Loucy (cell line): ENCODE data around the gene HK1.

Experiments used
- H2AFZ ChIP-seq: fragments of 200-600 bp; sonication (generic); 2 replicates; pipeline ENCODE4 v1.6.0; 2016; ENCODE audit warnings: antibody characterized with exemption, mild to moderate bottlenecking, low read length, moderate library complexity
- H3F3A ChIP-seq: fragments of 200-600 bp; 2 replicates; pipeline ENCODE4 v1.6.0; 2016; ENCODE audit warnings: antibody characterized with exemption, low read depth, mild to moderate bottlenecking
- H3K27me3 ChIP-seq: fragments of 200-600 bp; sonication (generic); 2 replicates; pipeline ENCODE4 v1.6.1; 2014; ENCODE audit warnings: low read length, mild to moderate bottlenecking; ENCODE audit not compliant: insufficient read depth, poor library complexity, severe bottlenecking
- H3K36me3 ChIP-seq: fragments of 200-600 bp; sonication (generic); 2 replicates; pipeline ENCODE4 v1.6.1; 2016; ENCODE audit warnings: low read length; ENCODE audit not compliant: insufficient read depth
- H3K4me1 ChIP-seq: fragments of 200-600 bp; sonication (generic); 2 replicates; pipeline ENCODE4 v1.5.1; 2014; ENCODE audit warnings: low read length, mild to moderate bottlenecking; ENCODE audit not compliant: insufficient read depth, poor library complexity, severe bottlenecking
- H3K4me2 ChIP-seq: fragments of 200-600 bp; sonication (generic); 2 replicates; pipeline ENCODE4 v1.6.0; 2014; ENCODE audit warnings: antibody characterized with exemption, low read length, low read depth, mild to moderate bottlenecking; ENCODE audit not compliant: poor library complexity, severe bottlenecking
- H3K4me3 ChIP-seq: fragments of 200-600 bp; sonication (generic); 2 replicates; pipeline ENCODE4 v1.5.1; 2014; ENCODE audit warnings: low read length, mild to moderate bottlenecking, mixed read lengths; ENCODE audit not compliant: poor library complexity, severe bottlenecking
- H3K79me2 ChIP-seq: fragments of 200-600 bp; sonication (generic); 2 replicates; pipeline ENCODE4 v1.6.1; 2014; ENCODE audit warnings: low read length; ENCODE audit not compliant: insufficient read depth
- H3K9ac ChIP-seq: fragments of 200-600 bp; sonication (generic); 2 replicates; pipeline ENCODE4 v1.6.0; 2014; ENCODE audit warnings: mild to moderate bottlenecking, low read depth, low read length, moderate library complexity; ENCODE audit not compliant: poor library complexity, severe bottlenecking
- H3K9me2 ChIP-seq: fragments of 200-600 bp; sonication (generic); replicated peaks from 2 replicates; pipeline ENCODE4 v1.6.1; 2016; ENCODE audit warnings: low read depth, low read length, mixed read lengths
- H3K9me3 ChIP-seq: fragments of 200-600 bp; sonication (generic); 2 replicates; pipeline ENCODE4 v1.6.1; 2014; ENCODE audit warnings: mild to moderate bottlenecking, antibody characterized with exemption, low read length, low read depth; ENCODE audit not compliant: insufficient read depth
- H4K20me1 ChIP-seq: fragments of 200-600 bp; sonication (generic); 2 replicates; pipeline ENCODE4 v1.6.0; 2014; ENCODE audit warnings: antibody characterized with exemption, low read length, mild to moderate bottlenecking; ENCODE audit not compliant: insufficient read depth, poor library complexity, severe bottlenecking
- CTCF ChIP-seq: fragments of 200-600 bp; sonication (generic); conservative IDR thresholded peaks from 2 replicates; pipeline ENCODE4 v1.5.1; 2014; ENCODE audit warnings: mild to moderate bottlenecking, antibody characterized with exemption, low read length
- EZH2phosphoT487 ChIP-seq: fragments of 200-600 bp; IDR thresholded peaks from 2 replicates; pipeline ENCODE4 v1.6.1; 2018; ENCODE audit warnings: antibody characterized with exemption, mild to moderate bottlenecking, moderate library complexity, borderline replicate concordance

HK1 gene

GRCh38 chr10:69346776-69347175, 68.5 kb downstream of the HK1 start:
- Histone ChIP-seq H4K20me1 (peaks cover 5% of the 10 kb centered on the region), H3F3A (peaks cover 7% of the 10 kb centered on the region; the same call in 1 of the 2 replicates), H3K36me3 (peaks cover 59% of the 10 kb centered on the region), H3K9me3 (no peaks in the 10 kb centered on the region), H3K9me2 (no peaks in the 10 kb centered on the region), H3K79me2 (peaks cover 64% of the 10 kb centered on the region), H3K27me3 (no peaks in the 10 kb centered on the region), H3K4me2 (no peak overlapping the region), H3K4me1 (peaks cover 48% of the 10 kb centered on the region), H3K9ac (no peak overlapping the region), H2AFZ (no peak overlapping the region), H3K4me3 (no peak overlapping the region)
- TF ChIP-seq EZH2phosphoT487, result no peak

GRCh38 chr10:69348816-69349541, 70.7 kb downstream of the HK1 start:
- TF ChIP-seq CTCF (no peak), EZH2phosphoT487 (no peak)
- H2AFZ ChIP-seq, result no peak overlapping the region
- H3K79me2 ChIP-seq, result peaks cover 63% of the 10 kb centered on the region; the same call in 1 of the 2 replicates

GRCh38 chr10:69349542-69349888, 71.2 kb downstream of the HK1 start:
- Histone ChIP-seq H3K36me3 (peaks cover 77% of the 10 kb centered on the region), H3K9me3 (no peaks in the 10 kb centered on the region; the same call in 1 of the 2 replicates), H4K20me1 (peaks cover 5% of the 10 kb centered on the region), H2AFZ (no peak overlapping the region), H3F3A (0 out of 2 replicates have a peak, but pooled peaks cover 3% of the 10 kb centered on the region), H3K4me2 (peak overlapping the region; percentile 37), H3K27me3 (no peaks in the 10 kb centered on the region), H3K4me1 (peaks cover 28% of the 10 kb centered on the region), H3K4me3 (no peak overlapping the region), H3K9me2 (no peaks in the 10 kb centered on the region), H3K79me2 (peaks cover 68% of the 10 kb centered on the region; the same call in 1 of the 2 replicates), H3K9ac (peak overlapping the region; percentile 1)
- TF ChIP-seq CTCF, result no peak
- TF ChIP-seq EZH2phosphoT487, result no peak

More at GRCh38 chr10:69348816-69349541, 70.7 kb downstream of the HK1 start:
- Histone ChIP-seq H3K9ac (peak overlapping the region; percentile 1), H3K27me3 (no peaks in the 10 kb centered on the region), H3K4me3 (peak overlapping the region; percentile 9), H3K9me2 (no peaks in the 10 kb centered on the region), H3K4me1 (peaks cover 33% of the 10 kb centered on the region), H3K36me3 (peaks cover 77% of the 10 kb centered on the region), H3K9me3 (no peaks in the 10 kb centered on the region), H3K4me2 (peak overlapping the region; percentile 37), H4K20me1 (peaks cover 5% of the 10 kb centered on the region), H3F3A (peaks cover 7% of the 10 kb centered on the region; the same call in 1 of the 2 replicates)
